SHP77 treated with DMSO at 0.1 percent for 48 hours (cell line): ENCODE measurements around the gene HYAL1.

Experiments
- DNase-seq: peaks from one replicate; lab custom pipeline; 2025; lab: John Stamatoyannopoulos, UW

HYAL1 gene

GRCh38 chr3:50260027-50260941 lies 43.1 kb downstream of the HYAL1 start:
- peak; percentile 47 for DNase-seq

DNA sequence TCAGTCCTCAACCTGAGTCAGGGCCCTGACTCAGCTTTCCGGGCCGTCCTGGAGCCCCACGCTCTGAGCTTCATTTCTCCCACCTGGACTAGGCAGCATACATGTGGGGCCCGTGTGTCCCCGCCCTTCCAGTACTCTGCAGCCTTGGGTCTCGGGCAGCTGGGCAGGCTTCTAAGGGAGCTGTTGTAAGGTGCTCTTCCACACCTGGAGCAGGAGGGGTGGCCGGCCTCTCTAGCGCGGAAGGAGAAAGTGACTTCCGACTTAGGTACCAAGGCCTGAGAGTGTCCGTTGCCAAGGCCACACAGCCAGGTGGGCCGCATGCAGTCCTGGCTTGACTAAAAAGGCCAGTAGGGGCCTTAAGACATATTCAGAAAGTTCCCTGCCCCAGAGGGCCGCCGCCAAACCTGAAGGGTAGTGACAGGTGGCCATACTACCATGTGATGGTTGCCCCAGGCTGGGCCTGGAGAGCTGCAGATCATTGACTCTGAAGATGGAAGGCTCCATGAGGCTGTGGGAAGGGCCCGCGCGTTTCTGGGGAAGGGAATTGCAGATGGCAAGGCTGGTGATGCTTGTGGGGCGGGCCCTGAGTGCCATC lies 43.8 kb downstream of the HYAL1 start:
- DNase-seq, result no peak

- DNase-seq, result no peak
Measured at GRCh38 chr3:50258979-50259378, 44.4 kb downstream of the HYAL1 start.

GRCh38 chr3:50258029-50258680 lies 45.2 kb downstream of the HYAL1 start:
- DNase-seq, result no peak

DNA sequence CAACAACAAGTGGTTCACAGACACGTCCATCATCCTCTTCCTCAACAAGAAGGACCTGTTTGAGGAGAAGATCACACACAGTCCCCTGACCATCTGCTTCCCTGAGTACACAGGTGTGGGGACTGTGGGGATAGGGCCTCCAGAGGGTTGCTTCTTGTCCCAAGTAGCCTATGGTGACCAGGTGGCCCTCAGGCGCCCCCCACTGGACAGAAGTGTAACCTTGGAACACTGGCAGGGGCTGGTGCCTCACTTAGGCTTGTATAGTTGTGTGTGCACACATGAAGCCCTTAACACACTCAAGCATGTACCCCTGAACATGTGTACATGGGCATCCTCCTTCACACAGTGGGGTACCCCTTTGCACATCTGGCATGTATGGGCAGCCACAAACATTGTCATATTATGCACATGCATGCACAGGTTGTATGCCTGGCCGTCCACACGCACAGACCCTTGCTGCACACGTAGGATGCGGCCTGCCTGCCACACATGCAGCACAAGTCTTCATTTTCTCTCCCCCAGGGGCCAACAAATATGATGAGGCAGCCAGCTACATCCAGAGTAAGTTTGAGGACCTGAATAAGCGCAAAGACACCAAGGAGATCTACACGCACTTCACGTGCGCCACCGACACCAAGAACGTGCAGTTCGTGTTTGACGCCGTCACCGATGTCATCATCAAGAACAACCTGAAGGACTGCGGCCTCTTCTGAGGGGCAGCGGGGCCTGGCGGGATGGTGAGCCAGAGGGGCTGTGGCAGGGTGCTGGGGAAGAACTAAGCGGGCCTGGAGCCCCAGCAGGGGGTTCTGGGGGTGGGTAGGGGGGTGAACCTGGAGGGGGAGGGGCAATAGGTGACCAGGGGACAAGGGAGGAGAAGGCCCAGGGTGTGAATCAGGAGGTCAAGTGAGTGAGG lies 46.1 kb downstream of the HYAL1 start:
- DNase-seq, result no peak

GRCh38 chr3:50255251-50255615 lies 48.1 kb downstream of the HYAL1 start:
- DNase-seq, result no peak

DNA sequence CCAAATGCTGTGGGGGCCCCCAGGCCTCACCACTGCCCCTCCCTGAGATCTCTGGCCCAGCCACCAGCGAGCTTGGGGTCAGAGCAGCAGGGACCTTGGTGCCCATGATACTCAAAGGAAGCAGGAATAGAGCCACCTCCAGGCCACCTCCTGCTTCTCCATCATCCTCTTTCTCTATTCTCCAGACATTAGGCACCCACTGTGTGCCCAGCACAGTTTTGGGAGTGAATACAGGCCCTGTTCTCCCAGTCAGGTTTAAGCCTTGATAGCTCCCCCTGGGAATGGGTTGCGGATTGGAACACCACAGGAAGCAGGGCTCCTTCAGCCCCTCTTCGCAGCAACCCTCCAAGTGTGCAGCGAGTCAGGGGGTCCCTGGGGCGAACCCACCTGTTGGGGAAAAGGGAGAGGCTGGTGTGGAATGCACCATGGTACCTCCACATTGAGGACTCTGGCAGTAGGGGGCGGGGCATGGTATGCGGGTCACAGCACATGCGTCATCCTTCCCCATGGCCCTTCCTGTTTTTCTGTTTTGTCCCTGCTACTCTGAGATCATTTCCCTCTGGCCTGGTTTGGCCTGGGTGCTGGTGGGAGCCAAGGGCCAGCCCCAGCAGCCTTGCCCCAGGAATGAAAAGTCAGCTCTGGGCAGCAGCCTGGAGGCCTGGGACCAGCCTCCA lies 48.7 kb downstream of the HYAL1 start:
- no peak for DNase-seq

DNA sequence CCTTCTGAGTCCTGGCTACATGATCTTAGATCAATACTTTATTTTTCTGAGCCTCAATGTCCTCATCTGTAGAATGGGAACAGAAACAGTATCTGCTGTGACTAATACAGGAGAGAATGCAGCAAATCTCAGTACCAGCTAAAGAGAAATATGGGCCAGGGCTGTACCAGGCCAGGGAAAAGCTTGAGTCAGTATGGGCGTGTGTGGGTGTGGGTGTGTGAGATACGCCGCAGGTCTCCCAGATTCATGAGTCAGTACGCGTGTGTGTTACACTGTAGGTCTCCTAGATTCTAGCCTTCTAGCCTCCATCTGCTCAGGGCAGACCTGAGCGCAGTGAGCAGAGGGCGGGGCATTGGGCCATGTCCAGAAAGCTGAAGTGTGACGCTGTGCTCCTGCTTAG lies 52.2 kb downstream of the HYAL1 start:
- DNase-seq, result no peak

DNA sequence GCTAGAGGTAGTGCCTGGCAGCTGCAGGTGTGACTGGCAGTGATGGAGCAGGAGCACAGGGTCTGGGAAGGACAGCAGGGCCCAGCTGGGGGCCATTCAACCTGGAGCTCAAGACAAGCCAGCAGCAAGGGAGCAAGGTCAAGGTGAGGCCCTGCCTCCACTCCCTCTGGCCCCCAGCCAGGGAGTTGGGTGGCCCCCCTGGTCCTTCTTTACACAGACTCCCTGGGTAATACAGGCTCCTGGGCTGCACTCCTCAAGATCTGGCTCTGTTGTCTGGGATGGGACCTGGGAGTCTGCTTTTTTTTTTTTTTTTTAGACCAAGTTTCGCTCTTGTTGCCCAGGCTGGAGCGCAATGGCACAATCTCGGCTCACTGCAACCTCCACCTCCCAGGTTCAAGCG lies 52.9 kb downstream of the HYAL1 start:
- DNase-seq, result no peak
